ACC112 (cell line): ENCODE data around the gene GPI.

Source experiments
- H2AFZ ChIP-seq: fragments of 200-600 bp; sonication (generic); one replicate; pipeline ENCODE4 v1.6.0; 2017; ENCODE audit warnings: antibody characterized with exemption, low read length; ENCODE audit not compliant: unreplicated experiment
- H3K27ac ChIP-seq: fragments of 200-600 bp; sonication (generic); 2 replicates; pipeline ENCODE4 v1.5.1; 2014; ENCODE audit warnings: low read depth, mild to moderate bottlenecking, antibody characterized with exemption, low read length, moderate library complexity
- H3K27me3 ChIP-seq: fragments of 200-600 bp; sonication (generic); 2 replicates; pipeline ENCODE4 v1.6.1; 2014; ENCODE audit warnings: mild to moderate bottlenecking, antibody characterized with exemption, low read length, moderate library complexity, mixed read lengths; ENCODE audit not compliant: insufficient read depth
- H3K36me3 ChIP-seq: fragments of 200-600 bp; sonication (generic); 2 replicates; pipeline ENCODE4 v1.6.1; 2016; ENCODE audit warnings: mild to moderate bottlenecking, antibody characterized with exemption, low read length, moderate library complexity, mixed read lengths; ENCODE audit not compliant: insufficient read depth
- H3K4me1 ChIP-seq: fragments of 200-600 bp; sonication (generic); one replicate; pipeline ENCODE4 v1.6.1; 2016; ENCODE audit warnings: low read length, mixed read lengths; ENCODE audit not compliant: insufficient read depth, unreplicated experiment, control insufficient read depth
- H3K4me3 ChIP-seq: fragments of 200-600 bp; sonication (generic); 2 replicates; pipeline ENCODE4 v1.5.1; 2014; ENCODE audit warnings: mild to moderate bottlenecking, low read depth, low read length
- H3K79me2 ChIP-seq: fragments of 200-600 bp; sonication (generic); one replicate; pipeline ENCODE4 v1.6.0; 2016; ENCODE audit warnings: low read length; ENCODE audit not compliant: control insufficient read depth, unreplicated experiment, insufficient read depth

Gene GPI

DNA sequence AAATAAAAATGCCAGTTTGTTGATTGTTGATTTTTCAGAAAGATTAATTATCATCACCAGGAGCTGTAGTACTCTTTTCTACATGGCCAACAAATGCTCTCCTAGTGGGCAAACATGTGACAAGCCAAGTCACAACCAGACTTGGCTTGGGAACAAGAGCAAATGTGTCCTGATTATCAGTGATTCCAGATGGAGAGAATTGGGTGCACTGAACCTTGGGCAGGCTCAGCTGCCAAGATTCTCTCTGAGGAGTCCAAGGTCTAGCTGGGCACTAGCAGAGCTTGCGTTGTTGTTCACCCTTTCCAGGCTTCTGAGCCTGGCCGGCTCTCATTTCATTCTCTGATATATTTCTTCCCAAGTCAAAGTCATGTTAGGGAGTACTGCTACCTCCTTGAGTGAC lies 27.3 kb upstream of the GPI start:
- H2AFZ ChIP-seq, result no peak overlapping the region
- H3K79me2 ChIP-seq, result no peaks in the 10 kb centered on the region
- no peak overlapping the region for H3K27ac ChIP-seq
- no peak overlapping the region for H3K4me3 ChIP-seq
- no peaks in the 10 kb centered on the region for H3K27me3 ChIP-seq
- no peaks in the 10 kb centered on the region for H3K4me1 ChIP-seq
- H3K36me3 ChIP-seq, result no peaks in the 10 kb centered on the region

DNA sequence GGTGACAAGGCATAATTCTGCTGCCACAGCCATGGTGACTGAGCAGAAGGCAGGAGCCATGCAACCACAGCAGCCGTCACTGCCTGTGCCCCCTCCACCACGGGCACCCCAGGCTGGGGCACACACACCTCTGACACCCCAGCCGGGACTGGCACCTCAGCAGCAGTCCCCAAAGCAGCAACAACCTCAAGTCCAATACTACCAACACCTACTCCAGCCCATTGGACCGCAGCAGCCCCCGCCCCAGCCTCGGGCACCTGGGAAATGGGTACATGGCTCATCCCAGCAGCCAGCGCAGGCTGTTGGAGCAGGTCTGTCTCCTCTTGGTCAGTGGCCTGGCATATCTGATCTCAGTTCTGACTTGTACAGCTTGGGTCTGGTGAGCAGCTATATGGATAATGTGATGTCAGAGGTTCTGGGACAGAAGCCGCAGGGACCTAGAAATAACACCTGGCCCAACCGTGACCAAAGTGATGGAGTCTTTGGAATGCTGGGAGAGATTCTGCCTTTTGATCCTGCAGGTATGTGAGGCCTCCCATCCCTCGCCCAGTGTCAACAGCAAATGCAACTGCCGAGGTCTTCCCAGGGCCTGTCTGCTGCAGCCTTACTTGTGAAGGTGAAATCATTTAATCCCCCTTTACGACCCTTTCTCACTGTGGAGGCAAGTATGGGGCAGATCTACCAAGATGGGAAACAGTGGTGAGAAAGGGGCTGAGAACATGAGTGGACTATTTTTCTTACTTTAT lies 22.9 kb upstream of the GPI start:
- Histone ChIP-seq H3K79me2 (no peaks in the 10 kb centered on the region), H3K4me3 (no peak overlapping the region), H3K36me3 (no peaks in the 10 kb centered on the region), H2AFZ (no peak overlapping the region), H3K27ac (no peak overlapping the region), H3K27me3 (no peaks in the 10 kb centered on the region), H3K4me1 (no peaks in the 10 kb centered on the region)

DNA sequence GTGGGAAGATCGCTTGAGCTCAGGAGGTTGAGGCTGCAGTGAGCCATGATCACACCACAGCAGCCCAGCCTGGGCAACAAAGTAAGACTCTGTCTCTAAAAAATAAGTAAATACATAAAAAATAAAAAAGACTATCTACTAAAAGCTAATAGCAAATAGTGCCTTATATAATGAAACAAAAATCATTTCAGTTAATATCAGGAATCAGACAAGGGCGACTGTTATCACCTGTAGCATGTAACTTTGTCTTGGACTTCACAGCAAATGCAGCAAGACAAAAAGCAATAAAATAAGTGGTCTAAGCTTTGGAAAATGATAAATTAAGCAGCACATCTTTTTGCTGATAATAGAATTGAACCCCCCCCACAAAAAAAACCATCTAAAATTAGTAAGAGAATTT lies 21.2 kb upstream of the GPI start:
- Histone ChIP-seq H3K79me2 (no peaks in the 10 kb centered on the region), H3K27ac (no peak overlapping the region), H3K4me3 (no peak overlapping the region), H2AFZ (no peak overlapping the region), H3K4me1 (no peaks in the 10 kb centered on the region), H3K27me3 (no peaks in the 10 kb centered on the region), H3K36me3 (no peaks in the 10 kb centered on the region)

DNA sequence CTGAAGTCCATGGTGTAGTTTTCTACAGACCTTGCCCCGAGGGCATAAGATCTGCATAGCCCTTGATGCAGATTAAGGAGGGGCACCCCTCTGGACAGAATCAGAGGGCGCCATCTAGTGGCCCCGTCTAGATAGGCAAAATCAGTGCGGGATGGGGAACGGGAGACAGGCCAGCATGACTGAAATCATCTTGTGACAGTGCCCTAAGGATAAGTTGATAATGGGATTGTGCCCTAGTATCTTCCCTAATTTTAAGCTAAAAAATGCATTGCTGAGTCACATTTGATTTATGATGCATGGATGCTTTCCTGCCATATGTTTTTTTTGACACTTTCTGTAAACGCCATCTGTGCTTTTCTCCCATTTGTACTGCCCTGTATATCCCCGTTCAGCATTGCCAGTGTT lies 19.0 kb upstream of the GPI start:
- H3K27ac ChIP-seq, result no peak overlapping the region
- H3K36me3 ChIP-seq, result no peaks in the 10 kb centered on the region
- no peaks in the 10 kb centered on the region for H3K4me1 ChIP-seq
- no peaks in the 10 kb centered on the region for H3K27me3 ChIP-seq
- no peaks in the 10 kb centered on the region for H3K79me2 ChIP-seq
- H2AFZ ChIP-seq, result no peak overlapping the region
- H3K4me3 ChIP-seq, result no peak overlapping the region

DNA sequence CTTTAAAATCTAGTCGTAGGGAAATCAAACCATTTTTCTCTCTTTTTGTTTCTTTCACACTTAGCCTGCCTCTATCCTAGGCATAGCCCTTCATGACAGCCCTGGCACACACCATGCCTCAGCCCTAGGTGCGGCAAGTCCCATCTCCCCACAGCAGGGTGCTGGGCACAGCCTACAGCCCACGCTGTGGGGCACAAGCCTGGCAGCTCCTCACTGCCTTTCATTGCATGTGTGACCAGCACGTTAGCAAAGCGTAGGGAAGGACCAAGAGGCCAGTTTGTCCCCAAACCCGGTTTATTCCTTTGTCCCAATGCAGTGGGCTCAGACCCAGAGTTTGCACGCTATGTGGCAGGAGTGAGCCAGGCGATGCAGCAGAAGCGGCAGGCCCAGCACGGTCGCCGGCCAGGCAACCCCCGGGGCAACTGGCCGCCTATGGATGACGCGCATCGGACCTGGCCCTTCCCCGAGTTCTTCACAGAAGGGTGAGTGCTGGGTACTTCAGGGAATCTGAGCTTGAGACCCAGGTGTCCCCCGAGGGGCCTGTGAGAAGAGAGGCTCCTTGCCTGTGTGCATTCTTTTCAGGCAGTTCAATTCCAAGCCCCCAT lies 17.3 kb upstream of the GPI start:
- H3K27ac ChIP-seq, result no peak overlapping the region

DNA sequence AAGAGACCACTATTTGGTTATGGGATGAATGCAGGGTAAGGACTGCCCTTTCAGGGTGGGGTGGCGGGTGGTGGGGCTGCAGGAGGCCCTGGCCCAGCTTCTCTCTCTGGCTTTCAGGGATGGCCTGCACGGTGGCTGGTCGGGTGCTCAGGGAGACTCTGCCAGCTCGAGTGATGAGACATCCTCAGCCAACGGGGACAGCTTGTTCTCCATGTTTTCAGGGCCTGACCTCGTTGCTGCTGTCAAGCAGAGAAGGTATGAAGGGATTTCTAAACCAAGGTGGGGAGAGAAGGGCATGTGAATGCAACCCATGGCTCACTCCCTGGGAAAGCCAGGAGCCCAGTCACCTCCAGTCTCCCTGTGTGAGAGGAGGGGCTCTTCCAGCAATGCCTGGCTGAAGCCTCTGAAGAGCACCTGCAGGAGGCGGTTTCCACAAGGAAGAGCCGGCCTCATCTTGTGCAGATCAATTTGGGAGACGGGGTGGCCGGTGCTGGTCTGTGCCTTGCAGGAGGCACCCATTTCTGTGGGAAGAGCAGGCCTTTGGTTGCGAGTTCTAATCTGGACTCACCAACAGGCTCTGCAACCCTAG lies 16.0 kb upstream of the GPI start:
- no peak overlapping the region for H3K4me3 ChIP-seq
- H3K27ac ChIP-seq, result no peak overlapping the region
- no peaks in the 10 kb centered on the region for H3K27me3 ChIP-seq
- no peak overlapping the region for H2AFZ ChIP-seq
- H3K4me1 ChIP-seq, result no peaks in the 10 kb centered on the region
- no peaks in the 10 kb centered on the region for H3K36me3 ChIP-seq
- H3K79me2 ChIP-seq, result no peaks in the 10 kb centered on the region

More for the DNA sequence above, 17.3 kb upstream of the GPI start:
- H3K27me3 ChIP-seq, result no peaks in the 10 kb centered on the region
- no peaks in the 10 kb centered on the region for H3K4me1 ChIP-seq
- no peak overlapping the region for H3K4me3 ChIP-seq
- H2AFZ ChIP-seq, result no peak overlapping the region
- H3K36me3 ChIP-seq, result no peaks in the 10 kb centered on the region
- H3K79me2 ChIP-seq, result no peaks in the 10 kb centered on the region

DNA sequence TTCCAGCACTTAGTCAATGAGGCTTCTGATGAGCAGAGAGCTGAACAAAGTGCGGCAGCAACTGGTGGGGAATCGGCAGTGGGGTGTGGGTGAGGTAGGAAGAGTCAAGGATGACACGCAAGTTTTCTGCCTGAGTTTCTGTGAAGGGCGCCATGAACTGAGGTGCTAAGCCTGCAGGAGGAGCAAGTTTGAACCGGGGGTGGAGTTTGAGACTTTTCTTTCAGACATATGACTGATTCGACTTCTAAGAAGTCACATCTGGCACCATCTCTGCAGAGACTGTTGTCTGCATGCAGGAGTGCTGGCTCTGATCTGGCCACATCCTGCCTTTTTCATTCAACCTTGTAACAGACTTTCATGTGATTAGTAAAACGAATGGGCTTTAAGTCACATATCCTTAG lies 14.8 kb upstream of the GPI start:
- Histone ChIP-seq H3K27me3 (no peaks in the 10 kb centered on the region), H3K4me3 (no peak overlapping the region), H3K79me2 (no peaks in the 10 kb centered on the region), H3K27ac (no peak overlapping the region), H3K4me1 (no peaks in the 10 kb centered on the region), H2AFZ (no peak overlapping the region), H3K36me3 (no peaks in the 10 kb centered on the region)

DNA sequence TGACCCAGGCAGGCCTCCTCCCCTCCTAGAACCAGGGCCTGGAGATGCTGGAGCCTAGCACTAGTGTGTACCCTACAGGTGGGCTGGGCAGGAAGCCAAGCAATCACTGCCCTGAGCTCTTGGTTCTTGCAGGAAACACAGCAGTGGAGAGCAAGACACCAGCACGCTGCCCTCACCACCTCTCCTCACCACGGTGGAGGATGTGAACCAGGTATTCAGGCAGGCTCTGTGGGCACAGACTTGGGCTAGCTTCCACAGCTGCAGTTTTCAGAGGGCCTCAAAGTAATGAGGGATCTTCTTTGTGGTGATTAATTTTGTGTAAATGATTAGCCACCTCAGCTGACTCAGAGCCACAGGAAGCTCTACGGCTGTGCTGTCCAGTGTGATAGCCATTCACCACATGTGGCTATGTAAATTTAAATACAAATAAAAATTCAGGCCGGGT lies 13.6 kb upstream of the GPI start:
- Histone ChIP-seq H3K36me3 (no peaks in the 10 kb centered on the region), H3K4me3 (no peak overlapping the region), H3K79me2 (no peaks in the 10 kb centered on the region), H3K27me3 (no peaks in the 10 kb centered on the region), H2AFZ (no peak overlapping the region), H3K4me1 (no peaks in the 10 kb centered on the region), H3K27ac (no peak overlapping the region)

DNA sequence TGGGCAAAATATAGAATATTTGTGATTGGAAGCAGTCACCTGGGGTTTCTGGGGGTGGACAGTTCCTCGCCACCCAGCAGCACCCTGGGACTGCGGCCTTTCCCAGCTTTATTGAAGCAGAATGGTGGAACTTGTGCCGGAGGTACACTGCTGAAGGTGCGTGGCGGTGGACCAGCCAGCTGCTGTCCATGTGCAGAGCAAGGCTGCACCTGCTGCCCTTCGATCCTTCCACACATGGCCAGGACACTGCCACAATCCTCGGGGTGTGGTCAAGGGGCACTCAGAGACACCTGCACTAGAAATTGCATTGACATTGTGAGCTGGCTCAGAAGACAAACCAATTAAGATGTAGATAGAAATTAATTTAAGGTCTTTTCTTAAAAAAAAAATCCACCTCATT lies 11.4 kb upstream of the GPI start:
- Histone ChIP-seq H3K27me3 (no peaks in the 10 kb centered on the region), H3K4me3 (no peak overlapping the region), H3K4me1 (peaks cover 3% of the 10 kb centered on the region), H2AFZ (no peak overlapping the region), H3K27ac (no peak overlapping the region), H3K79me2 (no peaks in the 10 kb centered on the region), H3K36me3 (no peaks in the 10 kb centered on the region)

DNA sequence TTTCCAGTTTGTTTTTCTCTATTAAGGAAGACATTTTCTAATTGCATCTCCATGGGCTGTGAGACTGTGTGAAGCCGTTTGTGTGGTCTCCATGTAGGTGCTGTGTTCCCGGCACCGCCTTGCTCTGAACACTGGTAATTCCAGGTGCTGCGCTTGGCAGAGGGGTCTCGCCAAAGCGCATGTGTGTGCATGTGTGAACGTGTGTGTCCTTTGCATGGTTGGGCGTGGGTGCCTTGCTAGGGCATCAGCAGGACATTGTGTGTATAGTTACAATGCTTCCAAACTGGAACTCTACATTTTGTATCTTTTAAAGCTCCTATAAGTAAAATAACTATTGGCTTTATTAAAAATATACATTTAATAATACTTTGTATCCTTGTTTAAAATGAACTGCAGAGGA lies 9.8 kb upstream of the GPI start:
- H3K4me1 ChIP-seq, result peaks cover 12% of the 10 kb centered on the region
- H3K79me2 ChIP-seq, result no peaks in the 10 kb centered on the region
- H3K27ac ChIP-seq, result no peak overlapping the region
- no peaks in the 10 kb centered on the region for H3K27me3 ChIP-seq
- H3K36me3 ChIP-seq, result no peaks in the 10 kb centered on the region
- H2AFZ ChIP-seq, result no peak overlapping the region
- no peak overlapping the region for H3K4me3 ChIP-seq

DNA sequence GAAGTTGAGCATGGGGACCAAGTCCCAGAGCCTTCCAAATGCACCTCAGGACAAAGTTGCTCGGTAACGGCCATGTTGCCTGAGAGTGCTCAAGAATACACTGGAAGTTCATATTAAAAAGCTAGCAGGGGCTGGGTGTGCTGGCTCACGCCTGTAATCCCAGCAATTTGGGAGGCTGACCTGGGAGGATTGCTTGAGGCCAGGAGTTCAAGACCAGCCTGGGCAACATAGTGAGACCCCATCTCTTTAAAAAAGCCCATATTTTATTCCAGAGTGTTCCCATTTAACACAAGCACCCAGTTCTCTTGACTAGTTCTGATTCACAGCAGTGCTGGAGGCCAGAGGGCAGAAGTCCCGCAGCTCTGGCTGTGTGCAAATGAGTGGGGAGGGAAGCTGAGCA lies 8.1 kb upstream of the GPI start:
- H3K4me3 ChIP-seq, result no peak overlapping the region
- no peaks in the 10 kb centered on the region for H3K36me3 ChIP-seq
- H2AFZ ChIP-seq, result no peak overlapping the region
- no peaks in the 10 kb centered on the region for H3K27me3 ChIP-seq
- H3K27ac ChIP-seq, result no peak overlapping the region
- peaks cover 12% of the 10 kb centered on the region for H3K4me1 ChIP-seq
- H3K79me2 ChIP-seq, result no peaks in the 10 kb centered on the region
